ENCODE measurements around the gene FGF19. TPM values are rescaled to one million over a fixed set of nuclear protein-coding genes. Genes with fewer than 3 reads are reported as not detected.

FGF19 gene
- total RNA-seq, 4 donors from 2014 or later, result not detected

DNA sequence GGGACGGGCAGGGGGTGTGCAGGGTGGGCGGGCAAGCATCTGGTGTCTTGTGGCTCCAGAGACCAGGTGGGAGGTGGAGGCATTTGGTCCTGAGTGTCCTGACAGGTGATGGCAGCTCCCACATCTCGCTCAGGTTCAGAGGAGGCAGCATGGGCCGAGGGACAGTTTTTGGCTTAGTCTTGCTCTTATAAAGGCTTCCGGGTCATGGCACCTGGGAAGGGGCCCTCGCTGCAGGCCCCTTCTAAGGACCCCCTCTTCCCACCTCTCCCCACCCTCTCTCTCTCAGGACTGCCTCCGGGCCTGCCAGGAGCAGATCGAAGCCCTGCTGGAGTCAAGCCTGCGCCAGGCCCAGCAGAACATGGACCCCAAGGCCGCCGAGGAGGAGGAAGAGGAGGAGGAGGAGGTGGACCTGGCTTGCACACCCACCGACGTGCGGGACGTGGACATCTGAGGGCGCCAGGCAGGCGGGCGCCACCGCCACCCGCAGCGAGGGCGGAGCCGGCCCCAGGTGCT, 52.9 kb downstream of the FGF19 start:
- Histone ChIP-seq H3K36me3 (peaks cover 0 to 87% (median 30%) of the 10 kb centered on the region in 3 donors), H3K4me1 (peaks cover 13 to 51% (median 15%) of the 10 kb centered on the region in 3 donors), H3K27me3 (no peaks in the 10 kb centered on the region), H3K27ac (no peak overlapping the region), H3K9me3 (no peaks in the 10 kb centered on the region), H3K4me3 (no peak overlapping the region)
- WGBS, 2 donors, result 87 to 90% methylated on average over 10 to 11 of the region's 23 CpGs
- no peak for DNase-seq
- TF ChIP-seq, protein P1, sequence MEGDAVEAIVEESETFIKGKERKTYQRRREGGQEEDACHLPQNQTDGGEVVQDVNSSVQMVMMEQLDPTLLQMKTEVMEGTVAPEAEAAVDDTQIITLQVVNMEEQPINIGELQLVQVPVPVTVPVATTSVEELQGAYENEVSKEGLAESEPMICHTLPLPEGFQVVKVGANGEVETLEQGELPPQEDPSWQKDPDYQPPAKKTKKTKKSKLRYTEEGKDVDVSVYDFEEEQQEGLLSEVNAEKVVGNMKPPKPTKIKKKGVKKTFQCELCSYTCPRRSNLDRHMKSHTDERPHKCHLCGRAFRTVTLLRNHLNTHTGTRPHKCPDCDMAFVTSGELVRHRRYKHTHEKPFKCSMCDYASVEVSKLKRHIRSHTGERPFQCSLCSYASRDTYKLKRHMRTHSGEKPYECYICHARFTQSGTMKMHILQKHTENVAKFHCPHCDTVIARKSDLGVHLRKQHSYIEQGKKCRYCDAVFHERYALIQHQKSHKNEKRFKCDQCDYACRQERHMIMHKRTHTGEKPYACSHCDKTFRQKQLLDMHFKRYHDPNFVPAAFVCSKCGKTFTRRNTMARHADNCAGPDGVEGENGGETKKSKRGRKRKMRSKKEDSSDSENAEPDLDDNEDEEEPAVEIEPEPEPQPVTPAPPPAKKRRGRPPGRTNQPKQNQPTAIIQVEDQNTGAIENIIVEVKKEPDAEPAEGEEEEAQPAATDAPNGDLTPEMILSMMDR (IDR thresholded peaks at IDR 0.05), result no peak
- TF ChIP-seq POLR2A (IDR thresholded peaks at IDR 0.05), result no peak
- intact Hi-C loops (cut with DNase I), result no loop called here

DNA sequence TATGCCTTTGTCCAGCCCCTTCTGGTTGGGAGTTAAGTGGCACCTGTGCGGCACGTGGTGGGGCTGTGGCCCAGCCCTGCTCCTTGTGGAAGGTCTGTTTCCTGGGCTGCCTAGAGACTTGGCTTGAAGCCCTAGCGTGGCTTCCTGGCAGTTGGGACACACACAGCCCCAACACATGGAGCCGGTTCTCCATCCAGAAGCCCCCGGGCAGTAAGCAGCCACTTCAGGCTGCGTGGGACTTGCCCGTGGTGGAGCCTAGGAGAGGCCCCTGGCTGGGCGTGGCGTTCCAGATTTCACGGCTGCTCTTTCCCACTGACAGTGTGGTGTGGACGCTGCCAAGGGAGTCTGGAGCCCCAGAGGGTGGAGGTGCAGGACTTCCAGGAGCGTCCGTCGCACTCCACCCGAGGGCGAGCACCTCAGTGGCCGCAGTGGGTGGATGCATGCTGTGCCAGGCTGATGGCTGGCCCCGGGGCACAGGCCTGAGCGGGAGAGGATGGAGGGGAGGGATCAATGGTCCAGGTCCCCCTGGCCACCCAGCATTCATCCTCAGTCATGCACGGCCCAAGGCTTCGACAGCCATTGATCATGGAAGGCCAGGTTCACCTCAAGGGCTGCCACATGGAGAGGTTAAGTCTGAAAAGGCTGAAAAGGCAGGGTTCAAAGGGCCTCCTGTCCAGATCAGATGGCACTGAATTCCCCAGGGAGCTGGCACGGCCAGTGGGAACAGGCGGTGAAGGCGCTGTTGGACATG, 53.6 kb downstream of the FGF19 start:
- no peak for TF ChIP-seq POLR2A (IDR thresholded peaks at IDR 0.05)
- TF ChIP-seq, protein P1 (IDR thresholded peaks at IDR 0.05), result no peak

DNA sequence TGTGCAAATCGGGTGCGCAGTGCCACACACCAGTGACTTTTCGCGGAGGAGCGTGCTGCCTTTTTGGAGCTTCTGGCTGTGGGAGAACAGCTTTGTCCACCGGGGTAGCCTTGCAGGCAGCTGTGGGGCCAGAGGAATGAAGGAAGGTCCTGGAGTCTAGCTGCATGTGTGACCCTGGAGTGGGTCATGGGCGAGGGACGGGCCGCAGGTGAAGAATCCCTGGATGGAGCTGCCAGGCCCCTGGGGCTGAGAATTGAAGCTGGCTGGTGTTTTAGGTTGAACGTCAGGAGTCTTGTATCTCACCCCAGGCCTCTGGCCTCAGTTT, 54.3 kb downstream of the FGF19 start:
- DNase-seq, result no peak
- H3K9me3 ChIP-seq, result no peaks in the 10 kb centered on the region
- peaks cover 0 to 100% (median 30%) of the 10 kb centered on the region in 3 donors for H3K36me3 ChIP-seq
- intact Hi-C loops (cut with DNase I), result no loop called here
- no peak for TF ChIP-seq POLR2A (IDR thresholded peaks at IDR 0.05)
- TF ChIP-seq, protein P1 (IDR thresholded peaks at IDR 0.05), result no peak
- no peak overlapping the region for H3K27ac ChIP-seq
- no peaks in the 10 kb centered on the region for H3K27me3 ChIP-seq
- H3K4me1 ChIP-seq, result peaks cover 11 to 55% (median 12%) of the 10 kb centered on the region in 3 donors
- H3K4me3 ChIP-seq, result no peak overlapping the region
- WGBS, 2 donors, result 14 to 80% methylated on average over 1 of the region's 10 CpGs

More for the DNA sequence above, 53.6 kb downstream of the FGF19 start:
- DNase-seq, result no peak
- H3K27ac ChIP-seq, result no peak overlapping the region
- no peak overlapping the region for H3K4me3 ChIP-seq
- intact Hi-C loops (cut with DNase I), result no loop called here
- peaks cover 0 to 93% (median 30%) of the 10 kb centered on the region in 3 donors for H3K36me3 ChIP-seq
- H3K27me3 ChIP-seq, result no peaks in the 10 kb centered on the region
- no peaks in the 10 kb centered on the region for H3K9me3 ChIP-seq
- 80 to 82% methylated on average over 3 to 5 of the region's 24 CpGs for WGBS, 2 donors
- peaks cover 13 to 55% (median 15%) of the 10 kb centered on the region in 3 donors for H3K4me1 ChIP-seq

DNA sequence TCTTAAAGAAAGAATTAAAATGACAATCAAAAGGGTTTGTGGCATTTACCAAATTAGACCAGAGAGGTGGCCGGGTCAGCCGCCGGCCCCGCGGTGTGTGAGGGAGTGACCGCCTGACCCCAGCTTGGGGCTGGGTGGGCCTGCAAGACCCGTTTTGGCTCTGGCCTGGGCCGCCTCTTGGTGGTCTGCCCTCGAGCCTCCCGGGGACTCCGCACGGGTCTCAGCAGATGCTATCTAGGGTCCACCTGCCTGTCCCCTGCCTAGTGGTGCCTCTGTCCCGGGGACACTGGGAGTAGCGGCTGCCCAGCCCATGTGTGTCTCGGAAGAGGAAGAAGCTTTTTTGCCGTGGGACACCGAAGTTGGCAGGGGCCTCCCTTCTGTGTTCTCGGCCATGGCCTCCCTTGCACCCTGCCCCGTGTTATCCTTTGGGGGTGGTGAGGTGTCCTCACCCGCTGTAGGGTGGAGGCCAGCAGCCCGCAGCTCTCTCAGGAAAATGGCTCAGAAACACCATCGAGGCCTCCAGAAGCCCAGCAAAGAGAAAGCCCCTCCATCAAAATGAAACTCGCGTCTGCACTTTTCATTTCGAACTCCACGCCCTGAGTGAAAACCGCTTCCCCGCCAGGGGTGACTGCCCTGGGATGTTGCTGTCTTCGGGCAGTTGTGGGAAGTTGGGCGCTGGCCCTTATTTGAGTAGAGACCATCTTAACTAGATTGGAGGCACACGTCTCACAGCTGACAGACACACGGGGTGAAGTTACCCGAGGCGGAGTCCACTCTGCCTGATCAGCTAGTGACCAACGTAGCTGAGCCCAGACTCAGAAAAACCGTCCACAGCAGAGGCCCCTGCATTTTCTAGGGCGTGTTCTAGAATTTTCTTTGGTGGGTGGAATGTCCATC, 54.9 kb downstream of the FGF19 start:
- intact Hi-C loops (cut with DNase I), result no loop called here
- H3K4me1 ChIP-seq, result peaks cover 11 to 55% (median 12%) of the 10 kb centered on the region in 3 donors
- no peak overlapping the region for H3K4me3 ChIP-seq
- WGBS, 2 donors, result 91% methylated on average over 8 to 23 of the region's 37 CpGs
- H3K27ac ChIP-seq, result no peak overlapping the region
- H3K27me3 ChIP-seq, result no peaks in the 10 kb centered on the region
- TF ChIP-seq, protein P1 (IDR thresholded peaks at IDR 0.05), result no peak
- no peak for TF ChIP-seq POLR2A (IDR thresholded peaks at IDR 0.05)
- DNase-seq, result no peak
- peaks cover 3 to 100% (median 28%) of the 10 kb centered on the region in 3 donors for H3K36me3 ChIP-seq
- no peaks in the 10 kb centered on the region for H3K9me3 ChIP-seq

Other genes starting within 250 kb of the FGF19 start
- gene LINC01488, start 222.4 kb downstream of the FGF19 start, total RNA-seq, result not detected
- gene CCND1, start 62.9 kb downstream of the FGF19 start, total RNA-seq, result 100 to 1,000 TPM in 3 of 4 donors, 10 to 100 TPM in 1; 64.1 to 216 (median 145) TPM
- gene LTO1, start 28.7 kb downstream of the FGF19 start, total RNA-seq, result 10 to 100 TPM; 16.5 to 29.2 (median 19.3) TPM
- gene FGF4, start 71.3 kb upstream of the FGF19 start, total RNA-seq, result not detected
- gene FGF3, start 115.4 kb upstream of the FGF19 start, total RNA-seq, result not detected